ENCODE results near the gene TOMT.
"Not testable (repeated sequence)": the region's sequence is repeated elsewhere in the genome, so short reads cannot be mapped to it uniquely, and the experiment has no call there.

The TOMT gene

DNA sequence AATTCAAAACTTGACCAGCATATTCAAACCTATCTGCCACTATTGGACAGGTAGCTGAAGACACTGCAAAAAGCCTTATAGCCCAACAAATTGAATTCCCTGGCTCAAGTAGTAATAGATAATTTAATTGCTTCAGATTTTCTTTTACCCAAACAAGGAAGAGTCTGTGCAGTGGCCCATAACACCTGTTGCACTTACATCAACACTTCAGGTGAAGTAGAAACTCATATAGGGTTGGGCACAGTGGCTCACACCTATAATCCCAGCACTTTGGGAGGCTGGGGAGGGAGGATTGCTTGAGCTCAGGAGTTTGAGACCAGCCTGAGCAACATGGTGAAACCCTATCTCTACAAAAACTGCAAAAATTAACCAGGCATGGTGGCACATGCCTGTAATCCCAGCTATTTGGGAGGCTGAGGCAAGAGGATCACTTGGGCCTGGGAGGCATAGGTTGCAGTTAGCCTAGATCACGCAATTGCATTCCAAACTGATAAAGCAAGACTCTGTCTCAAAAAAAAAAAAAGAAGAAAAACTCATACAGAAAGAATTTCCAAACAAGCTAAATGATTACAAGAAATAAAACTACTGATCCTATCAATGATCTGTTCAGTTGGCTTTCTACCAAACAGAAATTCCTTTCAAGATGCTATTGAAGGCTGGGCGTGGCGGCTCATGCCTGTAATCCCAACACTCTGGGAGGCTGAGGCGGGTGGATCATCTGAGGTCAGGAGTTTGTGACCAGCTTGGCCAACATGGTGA, 39.3 kb downstream of the TOMT start:
- no peaks in the 10 kb centered on the region for H3K27me3 ChIP-seq
- H3K4me3 ChIP-seq (ENCODE audit: low read depth in 1 of 2, low read length in 1 of 2) = no peak overlapping the region
- H3K9me3 ChIP-seq = no peaks in the 10 kb centered on the region
- TF ChIP-seq, protein P1, sequence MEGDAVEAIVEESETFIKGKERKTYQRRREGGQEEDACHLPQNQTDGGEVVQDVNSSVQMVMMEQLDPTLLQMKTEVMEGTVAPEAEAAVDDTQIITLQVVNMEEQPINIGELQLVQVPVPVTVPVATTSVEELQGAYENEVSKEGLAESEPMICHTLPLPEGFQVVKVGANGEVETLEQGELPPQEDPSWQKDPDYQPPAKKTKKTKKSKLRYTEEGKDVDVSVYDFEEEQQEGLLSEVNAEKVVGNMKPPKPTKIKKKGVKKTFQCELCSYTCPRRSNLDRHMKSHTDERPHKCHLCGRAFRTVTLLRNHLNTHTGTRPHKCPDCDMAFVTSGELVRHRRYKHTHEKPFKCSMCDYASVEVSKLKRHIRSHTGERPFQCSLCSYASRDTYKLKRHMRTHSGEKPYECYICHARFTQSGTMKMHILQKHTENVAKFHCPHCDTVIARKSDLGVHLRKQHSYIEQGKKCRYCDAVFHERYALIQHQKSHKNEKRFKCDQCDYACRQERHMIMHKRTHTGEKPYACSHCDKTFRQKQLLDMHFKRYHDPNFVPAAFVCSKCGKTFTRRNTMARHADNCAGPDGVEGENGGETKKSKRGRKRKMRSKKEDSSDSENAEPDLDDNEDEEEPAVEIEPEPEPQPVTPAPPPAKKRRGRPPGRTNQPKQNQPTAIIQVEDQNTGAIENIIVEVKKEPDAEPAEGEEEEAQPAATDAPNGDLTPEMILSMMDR (IDR thresholded peaks at IDR 0.05) = no peak
- no peak overlapping the region for H3K27ac ChIP-seq
- H3K4me1 ChIP-seq (ENCODE audit: control insufficient read depth in 1 of 2, insufficient read depth in 1 of 2, low read depth in 1 of 2, low read length in 1 of 2) = peaks cover 36 to 42% of the 10 kb centered on the region in 2 experiments
- peaks cover 22% of the 10 kb centered on the region for H3K36me3 ChIP-seq

DNA sequence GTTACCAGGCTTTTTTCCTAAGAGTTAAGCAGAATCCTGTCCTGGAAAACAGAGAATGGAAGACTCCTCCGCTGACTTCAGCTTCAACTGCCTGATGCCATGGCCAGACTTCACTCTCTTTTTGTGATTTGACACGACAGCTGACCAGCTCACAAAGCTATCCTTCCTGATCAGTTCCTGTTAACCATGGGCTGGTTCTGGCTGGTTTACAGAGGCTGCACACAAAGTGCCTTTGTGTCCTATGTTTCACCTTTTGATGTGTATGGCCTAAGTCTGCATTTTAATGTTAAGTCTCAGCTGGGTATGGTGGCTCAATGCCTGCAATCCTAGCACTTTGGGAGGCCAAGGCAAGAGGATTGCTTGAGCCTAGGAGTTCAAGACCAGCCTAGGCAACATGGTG, 40.9 kb downstream of the TOMT start:
- H3K9me3 ChIP-seq = no peaks in the 10 kb centered on the region
- no peaks in the 10 kb centered on the region for H3K27me3 ChIP-seq
- H3K27ac ChIP-seq = no peak overlapping the region
- H3K4me3 ChIP-seq (ENCODE audit: low read depth in 1 of 2, low read length in 1 of 2) = no peak overlapping the region
- H3K36me3 ChIP-seq = peaks cover 6% of the 10 kb centered on the region
- H3K4me1 ChIP-seq (ENCODE audit: control insufficient read depth in 1 of 2, insufficient read depth in 1 of 2, low read depth in 1 of 2, low read length in 1 of 2) = peaks cover 22 to 26% of the 10 kb centered on the region in 2 experiments
- TF ChIP-seq, protein P1 (IDR thresholded peaks at IDR 0.05) = no peak

DNA sequence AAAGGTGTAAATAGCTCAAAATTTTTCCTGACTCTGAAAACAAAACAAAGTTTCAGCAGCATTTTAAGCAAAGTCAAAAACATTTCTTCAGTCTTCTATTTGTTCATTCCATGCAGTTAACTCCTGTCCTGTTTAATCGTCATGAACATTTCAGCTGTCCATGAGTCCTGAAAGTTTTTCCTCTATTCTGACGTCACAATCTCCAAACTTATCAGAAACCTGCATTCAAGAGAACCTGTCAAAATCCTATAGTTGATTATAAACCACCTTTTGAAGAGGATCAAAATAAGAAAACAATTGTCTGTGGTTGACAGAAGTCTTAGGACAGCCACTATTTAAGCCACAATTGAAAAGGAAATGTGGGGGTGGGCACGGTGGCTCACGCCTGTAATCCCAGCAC, 45.2 kb downstream of the TOMT start:
- Histone ChIP-seq H3K9me3 (no peaks in the 10 kb centered on the region), H3K4me1 (ENCODE audit: control insufficient read depth in 1 of 2, insufficient read depth in 1 of 2, low read depth in 1 of 2, low read length in 1 of 2) (no peaks in the 10 kb centered on the region), H3K27me3 (no peaks in the 10 kb centered on the region), H3K36me3 (no peaks in the 10 kb centered on the region), H3K4me3 (ENCODE audit: low read depth in 1 of 2, low read length in 1 of 2) (no peak overlapping the region), H3K27ac (no peak overlapping the region)
- TF ChIP-seq, protein P1 (IDR thresholded peaks at IDR 0.05) = no peak

DNA sequence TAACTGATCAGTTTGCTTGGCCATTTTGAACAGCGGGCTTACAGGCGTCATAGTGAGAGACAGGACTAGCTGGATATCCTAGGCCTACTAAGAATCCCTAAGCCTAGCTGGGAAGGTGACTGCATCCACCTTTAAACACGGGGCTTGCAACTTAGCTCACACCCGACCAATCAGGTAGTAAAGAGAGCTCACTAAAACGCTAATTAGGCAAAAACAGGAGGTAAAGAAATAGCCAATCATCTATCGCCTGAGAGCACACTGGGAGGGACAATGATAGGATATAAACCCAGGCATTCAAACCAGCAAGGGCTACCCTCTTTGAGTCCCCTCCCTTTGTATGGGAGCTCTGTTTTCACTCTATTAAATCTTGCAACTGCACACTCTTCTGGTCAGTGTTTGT, 48.1 kb downstream of the TOMT start:
- H3K9me3 ChIP-seq; H3K27ac ChIP-seq; H3K36me3 ChIP-seq; H3K4me3 ChIP-seq (ENCODE audit: low read depth in 1 of 2, low read length in 1 of 2); H3K4me1 ChIP-seq (ENCODE audit: control insufficient read depth in 1 of 2, insufficient read depth in 1 of 2, low read depth in 1 of 2, low read length in 1 of 2); H3K27me3 ChIP-seq: not testable (repeated sequence)

DNA sequence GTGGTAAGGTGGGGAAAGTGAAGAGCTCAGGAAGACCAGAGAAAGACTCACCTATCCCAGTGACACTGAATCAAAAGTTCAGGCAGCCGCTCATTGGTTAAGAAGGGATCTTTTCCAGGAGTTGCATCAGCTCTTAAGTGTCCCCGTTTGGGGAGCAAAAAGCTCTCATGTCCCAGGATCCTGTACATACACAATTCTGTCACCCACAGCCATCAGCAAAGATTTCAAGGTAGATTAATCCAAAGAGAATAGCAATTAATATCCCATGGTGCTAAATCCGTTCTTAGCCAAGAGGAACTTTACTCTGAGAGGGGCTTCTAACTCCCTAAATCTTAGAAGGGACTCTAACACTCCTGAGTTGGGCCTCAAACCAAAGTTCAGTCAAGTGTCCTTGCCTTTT, 49.1 kb downstream of the TOMT start:
- Histone ChIP-seq H3K9me3 (no peaks in the 10 kb centered on the region), H3K27me3 (peaks cover 6% of the 10 kb centered on the region), H3K36me3 (no peaks in the 10 kb centered on the region), H3K4me1 (ENCODE audit: control insufficient read depth in 1 of 2, insufficient read depth in 1 of 2, low read depth in 1 of 2, low read length in 1 of 2) (no peaks in the 10 kb centered on the region), H3K4me3 (ENCODE audit: low read depth in 1 of 2, low read length in 1 of 2) (no peak overlapping the region), H3K27ac (no peak overlapping the region)
- TF ChIP-seq, protein P1 (IDR thresholded peaks at IDR 0.05) = no peak

DNA sequence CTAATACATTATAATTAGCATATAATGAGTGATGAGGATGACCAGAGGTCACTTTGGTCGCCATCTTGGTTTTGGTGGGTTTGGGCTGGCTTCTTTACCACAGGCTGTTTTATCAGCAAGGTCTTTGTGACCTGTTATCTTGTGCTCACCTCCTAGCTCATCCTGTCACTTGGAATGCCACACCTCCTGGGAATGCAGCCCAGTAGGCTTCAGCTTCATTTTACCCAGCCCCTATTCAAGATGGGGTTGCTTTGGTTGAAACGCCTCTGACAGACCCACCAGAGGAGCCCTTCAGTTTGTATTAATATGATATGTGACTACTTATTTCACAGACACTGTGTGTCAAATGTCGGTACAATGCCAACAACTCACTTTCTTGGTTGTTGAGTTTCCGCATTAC, 50.0 kb downstream of the TOMT start:
- H3K9me3 ChIP-seq = no peaks in the 10 kb centered on the region
- H3K4me1 ChIP-seq (ENCODE audit: control insufficient read depth in 1 of 2, insufficient read depth in 1 of 2, low read depth in 1 of 2, low read length in 1 of 2) = no peaks in the 10 kb centered on the region
- TF ChIP-seq, protein P1 (IDR thresholded peaks at IDR 0.05) = no peak
- peaks cover 6% of the 10 kb centered on the region for H3K27me3 ChIP-seq
- H3K36me3 ChIP-seq = no peaks in the 10 kb centered on the region
- H3K27ac ChIP-seq = no peak overlapping the region
- H3K4me3 ChIP-seq (ENCODE audit: low read depth in 1 of 2, low read length in 1 of 2) = no peak overlapping the region

All from neutrophil (primary cell).